Testis (tissue), 3 donors: ENCODE measurements around the gene CTCF. TPM values are rescaled to one million over a fixed set of nuclear protein-coding genes. Genes with fewer than 3 reads are reported as not detected.

Source experiments
- DNase-seq: peaks from one replicate; pipeline ENCODE4 v3.0.0-alpha.2; 2019
- H3K27ac ChIP-seq, 2 donors: fragments of 200-600 bp; sonication (generic); one replicate each; pipeline ENCODE4 v1.5.1; 2019
- H3K27me3 ChIP-seq: fragments of 200-600 bp; sonication (generic); one replicate; pipeline ENCODE4 v1.5.1; 2019
- H3K36me3 ChIP-seq: fragments of 200-600 bp; sonication (generic); one replicate; pipeline ENCODE4 v1.5.1; 2017; ENCODE audit warnings: low read depth; ENCODE audit errors: missing control alignments
- H3K4me1 ChIP-seq: fragments of 200-600 bp; sonication (generic); one replicate; pipeline ENCODE4 v1.5.1; 2019
- H3K4me3 ChIP-seq, 2 donors: fragments of 200-600 bp; sonication (generic); one replicate each; pipeline ENCODE4 v1.5.1; 2017 to 2019
- H3K9me3 ChIP-seq: fragments of 200-600 bp; sonication (generic); one replicate; pipeline ENCODE4 v1.5.1; 2017
- CTCF ChIP-seq, 3 experiments: fragments of 450-650 bp in 2 of 3; fragments of 200-600 bp in 1 of 3; sonication (generic) in 1 of 3; IDR thresholded peaks; one replicate each; pipeline ENCODE4 v1.5.1; 2016 to 2019; ENCODE audit warnings: antibody characterized with exemption in 3 of 3, mild to moderate bottlenecking in 2 of 3, moderate library complexity in 1 of 3
- POLR2A ChIP-seq: fragments of 450-650 bp; IDR thresholded peaks from one replicate; pipeline ENCODE4 v1.6.1; 2017; ENCODE audit warnings: antibody characterized with exemption, mild to moderate bottlenecking, moderate library complexity
- WGBS, 2 donors: methylation state at CpG; one replicate each; pipeline ENCODE4 v1.1.5; 2018; 5-methylcytosine and 5-hydroxymethylcytosine counted together
- intact Hi-C: fragments of 100-400 bp; cut with DNase I; formaldehyde crosslinking; loops from one replicate; pipeline ENCODE4 v1.15.1; 2023; ENCODE audit warnings: low total_unique reads
- polyA plus RNA-seq: library from polyadenylated mRNA; stranded (reverse); fragments of 350-450 nt; fragmentation: Illumina TruSeq; extraction: RNeasy Lipid Tissue Mini Kit (QIAGEN cat#74804); gene quantifications from one replicate; pipeline ENCODE4 v1.2.3, GENCODE V29; 2014; ENCODE audit warnings: low read depth, low replicate concordance; ENCODE audit not compliant: insufficient read depth
- total RNA-seq, 2 donors: library from RNA; depleted of rRNA; stranded (reverse); fragments of >200 nt; gene quantifications; one replicate each; pipeline ENCODE4 v1.2.3, GENCODE V29; 2016

Gene CTCF
- total and polyA plus RNA-seq, 3 donors from 2014 or later, result 25.9 to 47.0 (median 45.5) TPM

GRCh38 chr16:67659675-67660563 is 97.6 kb downstream of the CTCF start, which contains the start of gene ACD:
Gene ACD (minus strand): TSS chr16:67660260. CDS start chr16:67660220, 40 bp downstream.
- intact Hi-C loops, result loop anchor here (5.0 kb wide), 1 partner anchor 88 kb away; no protein-coding TSS in a partner anchor
- Histone ChIP-seq H3K27me3 (no peaks in the 10 kb centered on the region), H3K4me3 (peak within 1 kb of the TSS; percentile 69 to 96), H3K27ac (peak within 1 kb of the TSS; percentile 96), H3K9me3 (no peaks in the 10 kb centered on the region), H3K36me3 (no peaks in the 10 kb centered on the region), H3K4me1 (peaks cover 8% of the 10 kb centered on the region)
- DNase-seq, result peak; percentile 92
- peak; percentile 58 for TF ChIP-seq POLR2A
- TF ChIP-seq CTCF (IDR thresholded peaks at IDR 0.05), result no peak
- 0 to 1% methylated on average over 8 to 69 of the region's 83 CpGs for WGBS, 2 donors

- Histone ChIP-seq H3K36me3 (no peaks in the 10 kb centered on the region), H3K27me3 (no peaks in the 10 kb centered on the region), H3K4me1 (peaks cover 8% of the 10 kb centered on the region), H3K4me3 (peak within 1 kb of the TSS; percentile 69 to 96), H3K27ac (peak within 1 kb of the TSS; percentile 96), H3K9me3 (no peaks in the 10 kb centered on the region)
- WGBS, 2 donors, result 0 to 1% methylated on average over 10 to 48 of the region's 48 CpGs
- intact Hi-C loops, result no loop called here
- DNase-seq, result peak; percentile 98
- peak in 1 of 3 experiments; percentile 58 for TF ChIP-seq CTCF (IDR thresholded peaks at IDR 0.05)
- TF ChIP-seq POLR2A, result no peak
Measured at GRCh38 chr16:67660564-67661028, 98.3 kb downstream of the CTCF start, which contains the start of gene PARD6A. Gene PARD6A (plus strand): TSS chr16:67660960. CDS start chr16:67661039, 79 bp downstream.

GRCh38 chr16:67661101-67661761 is 98.9 kb downstream of the CTCF start:
- no peak for TF ChIP-seq POLR2A
- no peak for TF ChIP-seq CTCF (IDR thresholded peaks at IDR 0.05)
- no peak for DNase-seq
- Histone ChIP-seq H3K27ac (peak overlapping the region in 1 of 2 donors; percentile 96), H3K27me3 (no peaks in the 10 kb centered on the region), H3K9me3 (no peaks in the 10 kb centered on the region), H3K36me3 (no peaks in the 10 kb centered on the region), H3K4me1 (peaks cover 13% of the 10 kb centered on the region), H3K4me3 (peak overlapping the region; percentile 69 to 96)
- intact Hi-C loops, result no loop called here
- 10 to 21% methylated on average over 27 to 36 of the region's 39 CpGs for WGBS, 2 donors

GRCh38 chr16:67661886-67662652 is 99.7 kb downstream of the CTCF start:
- intact Hi-C loops, result no loop called here
- Histone ChIP-seq H3K4me3 (no peak overlapping the region), H3K4me1 (peaks cover 14% of the 10 kb centered on the region), H3K36me3 (no peaks in the 10 kb centered on the region), H3K9me3 (no peaks in the 10 kb centered on the region), H3K27ac (no peak overlapping the region), H3K27me3 (no peaks in the 10 kb centered on the region)
- TF ChIP-seq CTCF (IDR thresholded peaks at IDR 0.05) (no peak), POLR2A (no peak)
- DNase-seq, result no peak
- 75 to 85% methylated on average over 9 to 34 of the region's 34 CpGs for WGBS, 2 donors
